HCT116 (cell line): ENCODE data around the gene C4orf17. TPM values are rescaled to one million over a fixed set of nuclear protein-coding genes. Genes with fewer than 3 reads are reported as not detected.

ENCODE experiments used
- ATAC-seq: fragments of 200-7000 bp; cut with Tn5 transposase; 2 replicates; pipeline ENCODE4 v1.9.1; 2020; ENCODE audit warnings: mild to moderate bottlenecking, moderate library complexity
- BruUV-seq: library from RNA; stranded (reverse); fragments of 400-500 nt; replicated peaks from 2 replicates; lab custom pipeline; 2021; lab: Mats Ljungman, UMichigan
- CTCF ChIA-PET: fragments of 300-600 bp; sonication (Branson Sonifier 250); formaldehyde crosslinking; loops from one replicate; lab custom pipeline; 2021; ENCODE audit warnings: antibody characterized with exemption; lab: Charles Lee
- POLR2A ChIA-PET: fragments of 300-600, 350-600 bp; sonication (Branson Sonifier 250); formaldehyde crosslinking; loops from one replicate; lab custom pipeline; 2021; ENCODE audit warnings: antibody characterized with exemption; lab: Charles Lee
- RAD21 ChIA-PET, 2 experiments: fragments of 300-600 bp; sonication (Branson Sonifier 250); formaldehyde crosslinking; loops; one replicate each; lab custom pipeline; 2023; ENCODE audit warnings: low total read pairs in 2 of 2; ENCODE audit not compliant: uncharacterized antibody in 2 of 2, unreplicated experiment in 2 of 2, low non-redundant PET in 1 of 2; lab: Charles Lee
- DNase-seq: peaks from one replicate; pipeline ENCODE4 v3.0.0-alpha.2; 2010; ENCODE audit warnings: low read depth, low spot score
- H2AFZ ChIP-seq: fragments of 200-600 bp; shearing (Covaris generic), sonication (generic); 2 replicates; pipeline ENCODE4 v1.6.1; 2017; ENCODE audit warnings: low read depth, mixed run types, mixed read lengths, antibody characterized with exemption, low read length; ENCODE audit not compliant: poor library complexity, severe bottlenecking
- H3K27ac ChIP-seq: 2 replicates; pipeline ENCODE4 v1.5.1; 2012; ENCODE audit warnings: low read depth, low read length
- H3K27me3 ChIP-seq: fragments of 200-600 bp; sonication (generic); 2 replicates; pipeline ENCODE4 v1.6.1; 2016; ENCODE audit warnings: mixed run types, low read length, mixed read lengths; ENCODE audit not compliant: insufficient read depth
- H3K36me3 ChIP-seq, 2 experiments: fragments of 200-500 bp in 1 of 2; fragments of 200-600 bp in 1 of 2; sonication (Bioruptor generic) in 1 of 2; sonication (generic) in 1 of 2; 2 replicates each; pipeline versions ENCODE4 v1.5.1 to v1.6.1; 2014 to 2016; ENCODE audit warnings: low read length in 2 of 2, inconsistent platforms in 1 of 2, mixed read lengths in 1 of 2, mixed run types in 1 of 2; ENCODE audit not compliant: insufficient read depth in 2 of 2, control insufficient read depth in 1 of 2
- H3K4me1 ChIP-seq, 2 experiments: fragments of 200-600 bp in 1 of 2; sonication (generic) in 1 of 2; 2 replicates each; pipeline versions ENCODE4 v1.5.1 to v1.6.1; 2012 to 2017; ENCODE audit warnings: low read length in 2 of 2, inconsistent platforms in 1 of 2, mild to moderate bottlenecking in 1 of 2, mixed read lengths in 1 of 2, mixed run types in 1 of 2, moderate library complexity in 1 of 2; ENCODE audit not compliant: insufficient read depth in 2 of 2, control insufficient read depth in 1 of 2
- H3K4me2 ChIP-seq: fragments of 200-600 bp; sonication (generic); 2 replicates; pipeline ENCODE4 v1.6.1; 2017; ENCODE audit warnings: mixed run types, low read length, mixed read lengths
- H3K4me3 ChIP-seq, 2 experiments: fragments of 200-600 bp in 1 of 2; sonication (generic) in 1 of 2; replicated peaks in 1 of 2; 2 replicates each; pipeline ENCODE4 v1.5.1; 2011 to 2016; ENCODE audit warnings: low read length in 2 of 2, control low read depth in 1 of 2, low read depth in 1 of 2, mild to moderate bottlenecking in 1 of 2, mixed read lengths in 1 of 2, mixed run types in 1 of 2
- H3K79me2 ChIP-seq: fragments of 200-600 bp; sonication (generic); 2 replicates; pipeline ENCODE4 v1.6.1; 2017; ENCODE audit warnings: mild to moderate bottlenecking, mixed run types, low read length, moderate library complexity, mixed read lengths; ENCODE audit not compliant: insufficient read depth
- H3K9ac ChIP-seq: fragments of 200-600 bp; sonication (generic); 2 replicates; pipeline ENCODE4 v1.6.1; 2016; ENCODE audit warnings: low read length, mixed read lengths
- H3K9me2 ChIP-seq: fragments of 200-600 bp; sonication (generic), shearing (Covaris generic); 2 replicates; pipeline ENCODE4 v1.6.1; 2017; ENCODE audit warnings: mixed run types, mild to moderate bottlenecking, moderate library complexity; ENCODE audit not compliant: insufficient read depth
- H3K9me3 ChIP-seq, 2 experiments: fragments of 200-500 bp in 1 of 2; fragments of 200-600 bp in 1 of 2; sonication (Bioruptor generic) in 1 of 2; sonication (generic) in 1 of 2; 2 replicates each; pipeline ENCODE4 v1.6.1; 2014 to 2017; ENCODE audit warnings: low read length in 2 of 2, mixed read lengths in 2 of 2, inconsistent platforms in 1 of 2, low read depth in 1 of 2, mild to moderate bottlenecking in 1 of 2, mixed run types in 1 of 2, moderate library complexity in 1 of 2; ENCODE audit not compliant: control insufficient read depth in 1 of 2, insufficient read depth in 1 of 2
- H4K20me1 ChIP-seq: fragments of 200-600 bp; sonication (generic), shearing (Covaris generic); 2 replicates; pipeline ENCODE4 v1.6.1; 2017; ENCODE audit warnings: mixed run types, mild to moderate bottlenecking, moderate library complexity; ENCODE audit not compliant: insufficient read depth
- CBX3 ChIP-seq: IDR thresholded peaks from 2 replicates; pipeline ENCODE4 v1.6.1; 2012; ENCODE audit warnings: low read depth
- EZH2 ChIP-seq: fragments of 200-600 bp; sonication (generic); IDR thresholded peaks from 2 replicates; pipeline ENCODE4 v1.6.1; 2017; ENCODE audit warnings: antibody characterized with exemption, mixed run types
- FOSL1 ChIP-seq: IDR thresholded peaks from 2 replicates; pipeline ENCODE4 v1.6.1; 2012; ENCODE audit warnings: low read depth
- JUND ChIP-seq: IDR thresholded peaks from 2 replicates; pipeline ENCODE4 v1.6.1; 2012
- POLR2A ChIP-seq: IDR thresholded peaks from 2 replicates; pipeline ENCODE4 v1.7.0; 2011; ENCODE audit warnings: borderline replicate concordance; ENCODE audit not compliant: insufficient read depth, insufficient read length; ENCODE audit errors: extremely low read depth
- YY1 ChIP-seq: IDR thresholded peaks from 2 replicates; pipeline ENCODE4 v1.6.1; 2011; ENCODE audit warnings: low read length, low read depth, moderate library complexity, mild to moderate bottlenecking; ENCODE audit not compliant: insufficient replicate concordance; ENCODE audit errors: extremely low read depth
- intact Hi-C: fragments of 100-400 bp; cut with micrococcal nuclease; formaldehyde crosslinking; loops from 2 replicates; pipeline ENCODE4 v1.10.0; 2022
- total RNA-seq: library from RNA; stranded (reverse); gene quantifications from one replicate; pipeline ENCODE4 v1.2.1, GENCODE V29; 2021; ENCODE audit not compliant: unreplicated experiment
- TF ChIP-seq, protein P1 (sequence below): IDR thresholded peaks from 2 replicates; pipeline ENCODE4 v1.6.1; 2012
- TF ChIP-seq, protein P2 (sequence below): IDR thresholded peaks from 2 replicates; pipeline ENCODE4 v1.6.1; 2012; ENCODE audit warnings: low read depth

C4orf17 gene
- total RNA-seq, 1 experiment from 2014 or later: not detected

DNA sequence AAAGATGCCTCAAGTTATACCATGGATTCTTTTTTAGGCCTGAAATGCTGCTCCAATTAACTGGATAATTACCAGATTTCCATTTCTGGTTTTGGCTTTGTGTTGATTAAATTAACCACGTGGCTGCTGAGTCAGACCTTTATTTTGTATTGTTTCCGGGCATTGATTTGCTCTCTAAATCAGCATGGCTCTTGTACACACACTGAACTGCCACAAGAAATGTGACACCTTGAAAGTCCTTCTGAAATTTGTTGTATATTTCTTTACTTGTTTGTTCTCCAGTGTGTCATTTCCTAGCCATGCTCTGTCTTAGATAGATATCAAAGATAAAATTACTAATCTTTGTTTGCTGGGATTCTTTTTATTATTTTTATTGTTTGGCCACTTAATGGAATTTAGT lies 75.5 kb downstream of the C4orf17 start:
- no peak for ATAC-seq
- no TSS peak for BruUV-seq
- DNase-seq: no peak
- Histone ChIP-seq H3K9ac (no peak overlapping the region), H3K27ac (no peak overlapping the region), H3K4me3 (no peak overlapping the region), H3K79me2 (no peaks in the 10 kb centered on the region), H3K4me1 (no peaks in the 10 kb centered on the region), H3K27me3 (no peaks in the 10 kb centered on the region), H4K20me1 (no peaks in the 10 kb centered on the region), H3K9me3 (no peaks in the 10 kb centered on the region), H2AFZ (no peak overlapping the region), H3K9me2 (no peaks in the 10 kb centered on the region), H3K36me3 (no peaks in the 10 kb centered on the region), H3K4me2 (no peak overlapping the region)
- ChIA-PET POLR2A (no interaction called here), RAD21 (no interaction called here), CTCF (no interaction called here)
- intact Hi-C loops: no loop called here
- TF ChIP-seq, protein P1, sequence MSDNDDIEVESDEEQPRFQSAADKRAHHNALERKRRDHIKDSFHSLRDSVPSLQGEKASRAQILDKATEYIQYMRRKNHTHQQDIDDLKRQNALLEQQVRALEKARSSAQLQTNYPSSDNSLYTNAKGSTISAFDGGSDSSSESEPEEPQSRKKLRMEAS: no peak
- TF ChIP-seq, protein P2, sequence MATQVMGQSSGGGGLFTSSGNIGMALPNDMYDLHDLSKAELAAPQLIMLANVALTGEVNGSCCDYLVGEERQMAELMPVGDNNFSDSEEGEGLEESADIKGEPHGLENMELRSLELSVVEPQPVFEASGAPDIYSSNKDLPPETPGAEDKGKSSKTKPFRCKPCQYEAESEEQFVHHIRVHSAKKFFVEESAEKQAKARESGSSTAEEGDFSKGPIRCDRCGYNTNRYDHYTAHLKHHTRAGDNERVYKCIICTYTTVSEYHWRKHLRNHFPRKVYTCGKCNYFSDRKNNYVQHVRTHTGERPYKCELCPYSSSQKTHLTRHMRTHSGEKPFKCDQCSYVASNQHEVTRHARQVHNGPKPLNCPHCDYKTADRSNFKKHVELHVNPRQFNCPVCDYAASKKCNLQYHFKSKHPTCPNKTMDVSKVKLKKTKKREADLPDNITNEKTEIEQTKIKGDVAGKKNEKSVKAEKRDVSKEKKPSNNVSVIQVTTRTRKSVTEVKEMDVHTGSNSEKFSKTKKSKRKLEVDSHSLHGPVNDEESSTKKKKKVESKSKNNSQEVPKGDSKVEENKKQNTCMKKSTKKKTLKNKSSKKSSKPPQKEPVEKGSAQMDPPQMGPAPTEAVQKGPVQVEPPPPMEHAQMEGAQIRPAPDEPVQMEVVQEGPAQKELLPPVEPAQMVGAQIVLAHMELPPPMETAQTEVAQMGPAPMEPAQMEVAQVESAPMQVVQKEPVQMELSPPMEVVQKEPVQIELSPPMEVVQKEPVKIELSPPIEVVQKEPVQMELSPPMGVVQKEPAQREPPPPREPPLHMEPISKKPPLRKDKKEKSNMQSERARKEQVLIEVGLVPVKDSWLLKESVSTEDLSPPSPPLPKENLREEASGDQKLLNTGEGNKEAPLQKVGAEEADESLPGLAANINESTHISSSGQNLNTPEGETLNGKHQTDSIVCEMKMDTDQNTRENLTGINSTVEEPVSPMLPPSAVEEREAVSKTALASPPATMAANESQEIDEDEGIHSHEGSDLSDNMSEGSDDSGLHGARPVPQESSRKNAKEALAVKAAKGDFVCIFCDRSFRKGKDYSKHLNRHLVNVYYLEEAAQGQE: no peak
- no peak for TF ChIP-seq CBX3
- no peak for TF ChIP-seq POLR2A
- TF ChIP-seq JUND: no peak
- no peak for TF ChIP-seq YY1
- TF ChIP-seq EZH2: no peak
- no peak for TF ChIP-seq FOSL1
